ENCODE data around the gene CABCOCO1.

CABCOCO1 gene

GRCh38 chr10:61812920-61813319, 150.2 kb downstream of the CABCOCO1 start:
- DNase-seq (ENCODE audit: low read depth in 1 of 2, low spot score in 1 of 2): no peak

GRCh38 chr10:61814160-61814559, 151.4 kb downstream of the CABCOCO1 start:
- DNase-seq (ENCODE audit: low read depth in 1 of 2, low spot score in 1 of 2): no peak

GRCh38 chr10:61815496-61815895, 152.8 kb downstream of the CABCOCO1 start:
- no peak for DNase-seq (ENCODE audit: low read depth in 1 of 2, low spot score in 1 of 2)
